ENCODE measurements around the gene EVC2.

GRCh38 chr4:5686338-5686737 is 22.0 kb downstream of the EVC2 start:
- TF ChIP-seq CTCF (optimal IDR thresholded peaks at IDR 0.05 in 1 of 3, IDR thresholded peaks at IDR 0.05 in 1 of 3, conservative IDR thresholded peaks at IDR 0.05 in 1 of 3; ENCODE audit: extremely low read depth in 1 of 3, insufficient read depth in 2 of 3, low read length in 3 of 3), result no peak
- no peak for TF ChIP-seq EZH2 (IDR thresholded peaks at IDR 0.05; ENCODE audit: low read length)
